Activated CD4-positive, CD25-positive, alpha-beta regulatory T cell treated with anti-CD3 and anti-CD28 coated beads, Interleukin-2, amount 50 U/mL, for 24 hours (primary cell): ENCODE data around the gene TCTA.

Experiments used
- ATAC-seq, 2 donors: fragments of 150-1000 bp; cut with Tn5 transposase; one replicate each; pipeline ENCODE4 v1.10.0; 2021; ENCODE audit warnings: mild to moderate bottlenecking in 1 of 2, moderate library complexity in 1 of 2

TCTA gene

DNA sequence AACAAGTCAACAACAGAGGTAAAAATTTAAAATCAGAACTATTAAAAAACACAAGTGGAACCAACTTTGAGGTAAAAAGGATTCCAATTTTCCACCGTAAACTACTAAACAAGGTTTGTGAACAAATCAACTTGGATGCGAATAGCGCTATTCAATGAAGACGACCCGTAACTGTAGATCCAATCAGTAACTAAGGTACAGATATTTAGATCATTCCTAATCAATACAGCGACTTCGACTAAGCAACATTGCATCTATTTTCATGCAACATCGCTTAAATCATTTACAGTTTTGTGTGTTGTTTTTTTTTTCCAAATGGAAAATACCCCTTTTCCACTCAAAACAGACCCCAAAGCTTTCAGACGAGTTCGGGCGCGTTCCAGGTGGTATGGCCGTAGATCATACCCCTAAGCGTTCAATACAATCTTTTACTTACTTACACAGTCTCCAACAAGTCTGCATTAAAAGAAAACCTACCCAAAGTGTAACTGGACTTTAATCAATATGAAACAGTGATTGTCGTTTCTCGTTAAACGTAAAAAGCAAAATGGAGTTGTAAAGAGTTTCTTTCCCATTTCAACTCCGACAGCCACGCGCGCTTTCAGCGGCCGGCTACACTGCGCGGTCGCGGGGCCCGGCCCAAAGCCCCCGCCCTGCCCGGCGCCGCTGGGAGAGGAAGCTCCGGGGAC, 1.2 kb upstream of the TCTA start:
- ATAC-seq = no peak

DNA sequence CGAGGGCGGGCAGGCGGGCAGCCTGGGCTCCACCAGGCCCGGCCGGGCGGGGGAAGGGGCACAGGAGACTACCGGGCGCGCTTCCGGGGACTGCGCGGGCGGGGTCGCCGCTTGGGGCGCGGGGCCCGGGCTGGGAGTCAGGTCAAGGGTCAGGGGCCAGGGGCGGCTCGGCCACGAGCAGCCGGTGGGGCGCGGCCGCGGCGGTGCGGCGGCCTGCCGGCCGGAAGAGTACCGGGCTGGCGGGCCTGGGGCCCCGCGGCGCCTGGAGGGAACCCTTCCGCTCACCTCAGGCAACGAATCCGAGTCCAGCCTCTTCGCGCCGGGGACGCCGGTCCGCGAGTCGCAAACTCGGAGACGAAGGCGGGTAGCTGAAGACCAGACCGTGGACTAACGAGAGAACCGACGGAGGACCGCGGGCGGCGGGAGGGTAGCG, 672 bp upstream of the TCTA start:
- peak; percentile 8 to 17 for ATAC-seq

DNA sequence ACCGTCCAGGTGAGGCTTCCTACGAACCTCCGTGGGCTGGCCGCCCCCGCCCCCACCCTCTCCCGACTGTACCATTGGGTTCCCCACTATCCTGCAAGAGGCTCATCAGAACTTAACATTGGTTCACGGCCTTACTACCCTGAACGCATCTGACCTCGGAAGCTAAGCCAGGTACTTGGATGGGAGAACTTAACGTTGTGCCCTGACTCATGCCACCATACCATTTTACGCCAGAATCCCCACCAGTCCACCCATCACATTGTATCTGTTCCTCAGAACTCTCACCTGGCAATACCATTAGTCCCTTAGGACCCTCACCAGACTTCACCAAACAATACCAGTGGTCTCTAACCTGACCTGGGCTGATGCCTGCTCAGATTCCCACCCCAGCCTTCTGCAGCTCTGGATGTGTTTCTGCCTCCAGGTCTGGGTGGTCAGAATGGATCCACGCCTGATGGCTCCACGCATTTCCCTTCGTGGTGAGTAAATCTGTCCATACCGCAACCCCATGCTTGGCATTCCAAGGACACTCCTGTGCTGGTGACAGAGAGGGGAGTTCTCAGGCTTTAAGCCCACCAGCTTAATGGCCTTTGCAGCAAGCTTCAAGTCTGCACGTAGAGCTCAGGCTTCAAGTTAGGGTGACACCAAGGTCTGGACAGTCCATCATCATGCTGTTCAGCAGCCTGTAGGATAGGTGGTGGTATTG, 562 bp downstream of the TCTA start:
- ATAC-seq = no peak

DNA sequence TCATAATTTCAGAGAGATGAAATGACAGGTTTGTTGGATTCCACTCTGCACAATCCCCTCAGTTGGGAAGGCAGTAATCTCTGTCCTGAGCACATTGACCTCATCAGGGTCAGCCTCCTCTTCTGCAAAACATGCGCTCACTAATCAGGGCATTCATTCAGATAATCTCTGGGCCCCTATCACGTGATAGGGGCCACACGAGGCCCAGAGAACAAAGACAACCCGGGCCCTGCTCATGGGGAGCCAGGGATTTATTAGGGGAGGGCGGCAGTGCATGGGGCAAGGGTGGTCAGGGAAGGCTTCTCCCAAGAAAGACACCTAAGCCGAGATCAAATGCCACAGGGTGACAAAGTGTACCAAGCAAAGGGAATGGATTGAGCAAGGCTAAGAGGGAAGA, 1.1 kb downstream of the TCTA start:
- no peak for ATAC-seq

GRCh38 chr3:49414753-49415152, 2.5 kb downstream of the TCTA start:
- ATAC-seq = no peak

DNA sequence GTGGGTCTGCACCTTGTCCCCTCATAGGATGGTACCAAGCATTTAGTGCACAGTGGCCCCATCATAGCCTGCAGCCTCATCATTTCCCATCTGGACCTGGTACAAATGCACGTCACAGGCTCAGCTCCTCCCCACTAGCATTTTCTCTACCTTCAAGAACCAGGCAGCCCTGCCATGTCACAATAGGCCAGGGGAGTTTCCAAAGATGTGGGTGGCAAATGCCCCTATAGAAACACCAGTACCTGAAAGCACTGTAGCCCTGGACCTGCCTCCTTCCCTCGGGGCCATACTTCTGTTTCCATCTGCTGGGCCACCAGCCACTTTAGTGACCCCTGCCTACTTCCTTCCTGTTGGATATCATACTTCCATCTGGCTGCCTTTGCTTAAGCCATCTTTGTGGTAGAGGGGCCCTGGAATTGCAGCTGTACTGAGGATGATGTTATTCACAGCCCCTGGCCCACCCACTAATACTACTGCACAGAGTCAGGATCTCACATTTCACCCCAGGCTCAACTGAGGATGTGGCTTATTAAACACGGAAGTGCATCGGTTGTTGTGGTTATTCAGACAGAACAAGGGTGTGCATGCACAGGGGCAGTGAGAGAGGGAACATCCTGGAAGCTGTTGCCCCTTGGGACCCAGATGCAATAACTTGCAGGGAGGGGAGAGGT, 3.8 kb downstream of the TCTA start:
- peak; percentile 23 to 30 for ATAC-seq

GRCh38 chr3:49416867-49417266, 4.6 kb downstream of the TCTA start:
- ATAC-seq = no peak

DNA sequence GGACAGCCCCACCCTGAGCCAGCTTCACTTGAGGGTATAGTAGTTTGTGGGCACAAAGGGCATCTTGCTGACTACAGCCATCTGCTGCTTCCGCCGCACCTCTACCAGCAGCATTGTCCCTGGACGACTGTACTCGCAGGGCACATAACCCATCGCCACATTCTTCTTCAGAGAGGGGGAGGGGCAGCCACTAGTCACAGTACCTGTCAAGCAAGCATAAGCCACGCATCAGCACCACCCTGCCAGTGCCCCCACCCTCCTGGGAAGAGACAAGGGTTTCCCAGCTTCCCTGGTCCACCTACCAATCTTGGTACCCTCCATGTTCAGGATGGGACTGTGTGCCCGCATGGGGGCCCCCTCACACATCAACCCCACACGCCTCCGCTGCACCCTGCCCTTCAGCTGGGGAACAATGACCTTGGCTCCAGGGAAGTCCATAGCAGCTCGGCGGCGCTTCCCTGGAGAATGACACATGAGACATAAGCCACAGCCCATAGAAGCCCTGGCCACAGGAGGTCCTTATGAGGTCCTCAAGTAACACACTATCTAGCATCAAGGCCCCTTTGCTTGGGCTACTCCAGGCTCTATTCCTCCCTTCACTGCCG, 5.4 kb downstream of the TCTA start:
- ATAC-seq = no peak

DNA sequence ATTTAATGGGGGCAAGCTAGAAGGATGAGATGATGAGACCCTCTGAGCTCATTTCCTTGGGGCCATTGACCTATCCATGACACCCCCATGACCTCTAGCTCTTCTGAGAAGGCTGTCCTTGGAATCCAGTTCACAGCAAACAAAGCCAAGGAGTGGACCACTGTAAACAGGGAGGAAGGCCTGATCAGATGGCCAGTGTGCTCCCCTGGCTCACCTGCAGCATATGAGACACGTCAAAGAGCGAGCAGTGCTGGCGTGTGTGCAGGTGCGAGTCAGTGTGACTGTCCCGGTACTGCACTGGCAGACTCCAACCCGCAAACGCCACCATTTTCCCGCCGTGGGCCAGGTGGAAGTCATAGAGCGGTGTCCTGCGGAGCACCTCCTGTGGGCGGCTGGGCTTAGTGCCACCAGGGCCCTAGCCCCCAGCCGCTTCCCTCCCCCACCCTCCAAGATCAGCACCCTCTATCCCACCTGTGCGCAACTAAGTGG, 9.7 kb downstream of the TCTA start:
- no peak for ATAC-seq

DNA sequence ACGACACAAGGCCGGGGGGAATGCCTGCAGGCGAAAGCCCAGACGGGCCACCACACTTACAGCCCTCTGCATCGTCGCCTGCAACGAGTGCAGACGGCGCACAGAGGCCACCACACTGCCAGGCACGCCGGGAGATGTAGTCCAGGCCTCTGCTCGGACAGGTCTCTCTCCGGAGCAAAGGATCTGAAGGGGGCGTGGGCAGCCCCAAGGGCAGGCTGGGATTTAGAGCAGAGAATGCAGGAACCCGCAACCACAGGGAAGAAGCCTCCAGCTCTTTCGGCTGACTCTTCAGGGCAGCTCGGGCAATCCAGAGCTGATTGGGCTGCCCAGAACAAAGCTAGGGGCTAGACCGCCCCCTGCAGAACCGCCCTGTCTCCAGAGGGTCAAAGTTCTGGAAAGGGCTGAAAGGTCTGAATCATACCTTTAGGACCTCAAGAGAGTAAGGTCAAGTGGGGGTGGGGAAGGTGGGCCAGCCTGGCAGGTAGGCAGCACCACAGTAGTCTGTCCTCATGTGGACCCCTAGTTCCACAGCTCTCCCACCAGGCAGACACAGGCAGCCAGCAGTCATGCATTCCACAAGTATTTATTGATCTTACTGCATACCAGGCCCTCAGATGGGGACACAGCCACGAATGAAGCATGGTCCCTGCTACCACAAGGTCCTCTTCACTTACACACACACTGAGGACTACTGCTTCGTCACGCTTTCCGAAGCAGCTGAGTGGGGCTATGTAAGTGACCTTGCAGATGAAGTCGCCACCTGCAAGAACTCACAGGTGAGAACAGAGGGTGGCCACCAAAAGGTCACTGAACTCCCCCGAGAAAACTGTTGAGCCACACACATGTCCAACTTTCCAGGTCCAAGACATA, 10.4 kb downstream of the TCTA start, which contains the start of gene AMT:
TSS of gene AMT (minus strand) at position 95 of the 870 bp plus-strand sequence. CDS start at position 72, 23 bp downstream.
- no peak for ATAC-seq

GRCh38 chr3:49424816-49425215, 12.6 kb downstream of the TCTA start:
- no peak for ATAC-seq

DNA sequence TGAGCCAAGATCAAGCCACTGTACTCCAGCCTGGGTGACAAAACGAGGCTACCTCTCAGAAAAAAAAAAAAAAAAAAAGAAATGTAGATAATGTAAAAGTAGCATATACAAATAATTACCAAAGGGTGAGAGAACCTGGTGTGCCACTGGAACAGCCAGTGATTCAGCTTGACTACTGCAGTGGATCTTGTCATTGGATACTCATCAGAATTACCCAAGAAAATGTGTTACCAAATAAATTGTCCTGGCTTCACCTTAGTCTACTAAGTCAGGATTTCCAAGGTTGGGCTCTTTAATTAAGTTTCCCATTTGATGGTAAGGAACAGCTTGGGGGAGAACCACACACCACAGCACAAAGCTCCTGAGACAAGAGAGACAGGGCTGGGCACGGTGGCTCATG, 15.4 kb downstream of the TCTA start:
- no peak for ATAC-seq

GRCh38 chr3:49428752-49429080, 16.5 kb downstream of the TCTA start:
- no peak for ATAC-seq

DNA sequence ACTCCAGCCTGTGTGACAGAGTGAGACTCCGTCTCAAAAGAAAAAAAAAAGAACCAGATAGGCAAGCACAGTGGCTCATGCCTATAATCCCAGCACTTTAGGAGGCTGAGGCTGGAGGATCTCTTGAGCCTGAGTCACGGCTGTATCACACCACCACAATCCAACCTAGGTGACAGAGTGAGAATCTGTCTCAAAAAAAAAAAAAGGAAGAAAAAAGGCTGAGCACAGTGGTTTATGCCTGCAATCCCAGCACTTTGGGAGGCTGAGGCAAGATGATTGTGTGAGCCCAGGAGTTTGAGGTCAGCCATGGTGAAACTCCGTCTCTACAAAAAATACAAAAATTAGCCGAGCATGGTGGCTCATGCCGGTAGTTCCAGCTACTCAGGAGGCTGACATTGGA, 22.5 kb downstream of the TCTA start:
- ATAC-seq = no peak

DNA sequence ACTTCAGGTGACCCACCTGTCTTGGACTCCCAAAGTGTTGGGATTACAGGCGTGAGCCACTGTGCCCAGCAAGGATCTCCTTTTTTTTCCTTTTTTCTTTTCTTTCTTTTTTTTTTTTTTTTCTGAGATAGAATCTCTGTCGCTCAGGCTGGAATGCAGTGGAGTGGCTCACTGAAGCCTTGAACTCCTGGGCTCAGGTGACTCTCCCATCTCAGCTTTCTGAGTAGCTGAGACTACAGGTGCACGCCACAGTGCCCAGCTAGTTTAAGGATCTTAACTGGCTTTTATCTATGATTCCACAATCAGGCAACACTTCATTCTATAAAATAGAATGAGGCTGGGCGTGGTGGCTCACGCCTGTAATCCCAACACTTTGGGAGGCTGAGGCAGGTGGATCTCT, 33.2 kb downstream of the TCTA start:
- ATAC-seq = no peak

DNA sequence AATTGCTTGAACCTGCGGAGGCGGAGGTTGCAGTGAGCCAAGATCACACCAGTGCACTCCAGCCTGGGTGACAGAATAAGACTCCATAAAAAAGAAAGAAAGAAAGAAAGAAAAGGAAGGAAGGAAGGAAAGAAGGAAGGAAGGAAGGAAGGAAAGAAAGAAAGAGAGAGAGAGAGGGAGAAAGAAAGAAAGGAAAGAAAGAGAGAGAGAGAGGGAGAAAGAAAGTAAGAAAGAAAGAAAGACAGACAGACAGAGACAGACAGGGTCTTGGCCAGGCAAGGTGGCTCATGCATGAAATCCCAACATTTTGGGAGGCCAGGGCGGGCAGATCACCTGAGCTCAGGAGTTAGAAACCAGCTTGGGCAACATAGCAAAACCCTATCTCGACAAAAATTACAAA, 41.4 kb downstream of the TCTA start:
- ATAC-seq = no peak

GRCh38 chr3:49454458-49454857, 42.2 kb downstream of the TCTA start:
- no peak for ATAC-seq

DNA sequence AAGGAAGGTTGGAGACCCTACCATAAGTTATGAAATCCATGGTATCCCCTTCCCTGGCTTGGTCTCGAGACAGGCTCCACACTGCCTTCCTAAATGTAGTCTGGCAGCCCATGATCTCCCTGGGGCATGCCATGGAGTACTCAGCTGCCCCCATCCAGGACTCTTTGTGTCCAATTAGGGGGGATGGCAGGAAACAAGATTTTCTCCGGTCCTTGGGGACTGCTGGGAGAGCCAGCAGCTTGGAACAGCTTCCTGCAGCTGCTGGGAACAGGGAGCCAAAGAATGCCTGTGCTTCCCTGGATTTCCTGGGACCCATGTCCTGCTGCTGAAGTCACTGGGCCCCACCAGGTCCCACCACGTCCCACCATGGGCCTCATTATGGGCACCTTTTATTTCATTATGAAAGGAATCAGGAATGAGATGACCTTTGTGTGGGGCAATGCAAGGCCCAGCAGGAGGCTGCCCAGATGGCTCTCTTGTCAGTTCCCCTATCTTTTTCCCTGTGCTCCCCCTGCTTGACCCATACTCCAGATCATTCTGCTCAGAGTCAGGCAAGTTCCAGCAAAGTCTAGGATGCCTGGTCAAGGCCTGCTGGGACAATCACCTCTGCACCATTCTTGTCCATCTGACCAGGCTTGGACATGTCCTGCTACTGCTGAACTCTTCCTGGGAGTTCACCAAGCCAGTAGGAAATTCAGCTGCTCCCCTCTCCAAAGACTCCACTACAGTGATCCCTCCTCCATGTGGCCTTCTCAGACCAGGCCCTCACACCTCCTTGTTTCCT, 42.9 kb downstream of the TCTA start:
- ATAC-seq = no peak

- ATAC-seq = no peak
Observed at GRCh38 chr3:49456466-49456865, 44.2 kb downstream of the TCTA start.

GRCh38 chr3:49460188-49460890, 48.1 kb downstream of the TCTA start:
- no peak for ATAC-seq

GRCh38 chr3:49460956-49461355, 48.7 kb downstream of the TCTA start:
- ATAC-seq = no peak
